SK-N-MC (cell line): ENCODE results near the gene FBXO15.
A peak's percentile ranks its signal among the peaks of the same experiment; 100 is the strongest.

ENCODE experiments used
- DNase-seq: peaks from one replicate; pipeline ENCODE4 v3.0.0-alpha.2; 2011; ENCODE audit warnings: low read depth, low spot score
- H3K27ac ChIP-seq: fragments of 200-600 bp; sonication (generic); 2 replicates; pipeline ENCODE4 v1.5.1; 2016; ENCODE audit warnings: mixed run types
- H3K36me3 ChIP-seq: fragments of 200-600 bp; sonication (generic); 2 replicates; pipeline ENCODE4 v1.6.1; 2017; ENCODE audit warnings: antibody characterized with exemption, low read length, mixed read lengths; ENCODE audit not compliant: insufficient read depth
- H3K4me3 ChIP-seq: fragments of 200-600 bp; sonication (generic); 2 replicates; pipeline ENCODE4 v1.5.1; 2016
- H3K9ac ChIP-seq: fragments of 200-600 bp; sonication (generic); 2 replicates; pipeline ENCODE4 v1.8.0; 2017; ENCODE audit warnings: mixed run types, mixed read lengths; ENCODE audit not compliant: insufficient read length
- H3K9me3 ChIP-seq: fragments of 200-600 bp; sonication (generic); 2 replicates; pipeline ENCODE4 v1.6.1; 2017; ENCODE audit warnings: low read depth, mild to moderate bottlenecking, antibody characterized with exemption, low read length, moderate library complexity, mixed read lengths
- EZH2 ChIP-seq: fragments of 200-600 bp; sonication (generic); IDR thresholded peaks from one replicate; pipeline ENCODE4 v1.6.1; 2017; ENCODE audit warnings: antibody characterized with exemption
- FOXP2 ChIP-seq: optimal IDR thresholded peaks from 2 replicates; pipeline ENCODE3; 2011; ENCODE audit warnings: mild to moderate bottlenecking, moderate library complexity; ENCODE audit not compliant: insufficient read depth; ENCODE audit errors: extremely low read length, control extremely low read depth
- POLR2AphosphoS5 ChIP-seq: IDR thresholded peaks from 2 replicates; pipeline ENCODE4 v1.6.1; 2012; ENCODE audit warnings: mild to moderate bottlenecking, low read depth, low read length, borderline replicate concordance

Gene FBXO15

DNA sequence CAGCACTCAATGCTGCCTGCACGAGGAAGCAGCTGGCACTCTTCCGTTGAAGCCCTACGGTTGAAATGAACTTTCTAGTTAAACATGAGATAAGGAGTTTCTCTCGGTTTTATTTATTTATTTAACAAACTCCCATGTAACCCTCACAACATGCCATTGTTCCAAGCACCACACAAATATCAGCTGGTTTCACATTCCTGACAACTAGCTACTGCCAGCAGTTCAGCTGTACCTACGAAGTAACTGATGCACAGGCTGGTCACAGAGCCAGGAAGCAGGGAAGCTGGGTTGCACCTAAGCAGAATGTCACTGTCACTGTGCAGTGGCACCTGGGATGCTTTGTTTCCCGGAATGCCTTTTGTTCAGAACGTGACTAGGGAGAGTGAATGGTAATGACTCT is 18.8 kb upstream of the FBXO15 start:
- Histone ChIP-seq H3K9me3 (no peaks in the 10 kb centered on the region), H3K4me3 (no peak overlapping the region), H3K9ac (no peak overlapping the region), H3K36me3 (no peaks in the 10 kb centered on the region), H3K27ac (no peak overlapping the region)
- TF ChIP-seq EZH2 (no peak), FOXP2 (no peak), POLR2AphosphoS5 (no peak)
- DNase-seq = no peak

DNA sequence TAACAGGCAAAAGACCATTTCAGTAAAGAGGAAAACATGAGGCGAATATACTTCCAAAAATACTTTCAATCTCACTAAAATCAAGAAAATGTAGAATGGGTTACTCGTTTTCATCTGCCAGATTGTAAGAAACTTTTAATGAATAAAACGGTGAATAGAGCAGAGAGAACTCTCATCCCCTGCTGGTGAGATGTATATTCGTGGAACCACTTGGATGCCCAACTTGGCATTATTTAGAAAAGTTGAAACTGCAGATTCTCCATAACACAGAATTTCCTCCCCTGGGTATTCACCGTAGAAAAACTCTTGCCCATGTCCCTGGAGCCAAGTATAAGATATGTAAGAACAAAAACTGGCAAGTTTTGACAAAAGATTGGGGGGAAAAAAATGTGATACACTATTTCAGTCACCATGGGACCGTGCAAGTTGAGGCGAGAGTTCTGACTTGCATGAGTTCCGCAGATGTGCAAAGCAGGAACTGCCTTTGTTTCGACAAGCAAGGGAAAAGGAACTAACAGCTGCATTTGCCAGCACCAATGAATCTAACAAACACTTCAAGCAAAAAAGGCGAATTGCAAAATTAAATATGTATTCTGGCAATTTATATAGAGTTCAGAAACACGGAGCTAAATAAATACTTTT is 15.5 kb upstream of the FBXO15 start:
- TF ChIP-seq FOXP2 = no peak
- TF ChIP-seq POLR2AphosphoS5 = no peak
- TF ChIP-seq EZH2 = no peak
- no peak for DNase-seq
- Histone ChIP-seq H3K9ac (no peak overlapping the region), H3K27ac (no peak overlapping the region), H3K9me3 (no peaks in the 10 kb centered on the region), H3K4me3 (no peak overlapping the region), H3K36me3 (peaks cover 13% of the 10 kb centered on the region)

- no peak for DNase-seq
- H3K27ac ChIP-seq = no peak overlapping the region
- TF ChIP-seq FOXP2 = no peak
- no peak for TF ChIP-seq POLR2AphosphoS5
- TF ChIP-seq EZH2 = no peak
- H3K36me3 ChIP-seq = peaks cover 52% of the 10 kb centered on the region
- no peak overlapping the region for H3K4me3 ChIP-seq
- no peaks in the 10 kb centered on the region for H3K9me3 ChIP-seq
- H3K9ac ChIP-seq = no peak overlapping the region
These were observed 7.6 kb upstream of the FBXO15 start for GRCh38 chr18:74155276-74155675.

DNA sequence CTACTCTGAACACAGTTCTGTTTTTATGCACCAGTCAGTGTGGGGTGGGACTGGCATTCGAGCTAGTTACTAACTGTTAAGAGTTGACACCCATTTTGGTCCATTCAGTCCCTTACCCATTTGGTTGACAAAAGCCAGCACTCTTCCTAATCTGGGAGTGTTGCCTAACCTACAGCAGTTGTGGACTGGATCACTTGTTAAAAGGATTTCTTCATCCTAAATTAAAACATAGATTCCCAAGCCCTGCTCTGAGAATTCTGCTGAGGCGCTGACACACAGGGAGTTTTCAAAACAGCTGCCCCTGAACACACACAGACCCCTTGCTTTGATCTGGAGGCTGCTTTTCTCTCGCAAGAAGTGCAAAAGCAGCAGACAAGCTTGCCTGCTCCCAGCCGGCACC is 7.1 kb upstream of the FBXO15 start:
- Histone ChIP-seq H3K9ac (no peak overlapping the region), H3K9me3 (no peaks in the 10 kb centered on the region), H3K27ac (no peak overlapping the region), H3K36me3 (peaks cover 56% of the 10 kb centered on the region), H3K4me3 (no peak overlapping the region)
- TF ChIP-seq FOXP2 (no peak), EZH2 (no peak), POLR2AphosphoS5 (no peak)
- no peak for DNase-seq

- no peak for DNase-seq
- H3K4me3 ChIP-seq = no peak overlapping the region
- TF ChIP-seq EZH2 = no peak
- TF ChIP-seq POLR2AphosphoS5 = no peak
- no peak for TF ChIP-seq FOXP2
- no peak overlapping the region for H3K27ac ChIP-seq
- no peaks in the 10 kb centered on the region for H3K9me3 ChIP-seq
- H3K9ac ChIP-seq = no peak overlapping the region
- peaks cover 53% of the 10 kb centered on the region for H3K36me3 ChIP-seq
These were observed 6.2 kb upstream of the FBXO15 start for GRCh38 chr18:74153793-74154192.

- Histone ChIP-seq H3K9me3 (no peaks in the 10 kb centered on the region), H3K36me3 (peaks cover 49% of the 10 kb centered on the region), H3K9ac (no peak overlapping the region), H3K4me3 (no peak overlapping the region), H3K27ac (no peak overlapping the region)
- no peak for DNase-seq
- no peak for TF ChIP-seq FOXP2
- no peak for TF ChIP-seq EZH2
- no peak for TF ChIP-seq POLR2AphosphoS5
These were observed 5.7 kb upstream of the FBXO15 start for GRCh38 chr18:74153377-74153776.

GRCh38 chr18:74152857-74153256 is 5.2 kb upstream of the FBXO15 start:
- no peak overlapping the region for H3K27ac ChIP-seq
- peaks cover 44% of the 10 kb centered on the region for H3K36me3 ChIP-seq
- H3K9ac ChIP-seq = no peak overlapping the region
- TF ChIP-seq FOXP2 (no peak), POLR2AphosphoS5 (no peak), EZH2 (no peak)
- no peak for DNase-seq
- H3K4me3 ChIP-seq = no peak overlapping the region
- no peaks in the 10 kb centered on the region for H3K9me3 ChIP-seq

DNA sequence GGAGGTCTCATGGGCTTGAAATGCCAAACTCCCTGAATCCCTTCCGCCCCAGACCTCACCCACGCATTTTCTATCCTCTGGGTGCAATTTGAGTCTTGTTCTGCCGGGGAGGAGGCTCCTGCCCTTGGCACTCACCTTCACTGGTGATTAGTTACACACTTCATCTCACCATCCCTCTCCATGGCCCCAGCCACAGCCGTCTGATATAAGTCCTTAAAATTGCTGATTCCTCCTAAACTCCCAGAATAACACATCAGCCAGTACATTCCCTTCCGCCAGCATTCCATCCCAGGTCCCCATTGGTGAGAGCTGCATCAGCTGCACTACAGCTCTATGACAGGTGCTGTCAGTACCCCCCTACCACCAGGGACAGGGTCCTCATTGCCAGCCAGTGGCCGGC is 4.6 kb upstream of the FBXO15 start:
- Histone ChIP-seq H3K9me3 (no peaks in the 10 kb centered on the region), H3K9ac (no peak overlapping the region), H3K4me3 (no peak overlapping the region), H3K36me3 (peaks cover 39% of the 10 kb centered on the region), H3K27ac (no peak overlapping the region)
- DNase-seq = no peak
- TF ChIP-seq POLR2AphosphoS5 (no peak), FOXP2 (no peak), EZH2 (no peak)

GRCh38 chr18:74149878-74150277 is 2.2 kb upstream of the FBXO15 start:
- Histone ChIP-seq H3K9me3 (no peaks in the 10 kb centered on the region), H3K4me3 (peak overlapping the region; percentile 88), H3K27ac (no peak overlapping the region), H3K9ac (peak overlapping the region; percentile 95), H3K36me3 (peaks cover 18% of the 10 kb centered on the region)
- no peak for DNase-seq
- no peak for TF ChIP-seq POLR2AphosphoS5
- no peak for TF ChIP-seq FOXP2
